Lower leg skin (tissue), 3 donors: Measurements from ENCODE around the gene MAMLD1.

Experiments
- CTCF ChIP-seq, 3 donors: fragments of 450-650 bp; IDR thresholded peaks; one replicate each; pipeline ENCODE4 v1.5.1; 2016; ENCODE audit warnings: antibody characterized with exemption in 3 of 3, mild to moderate bottlenecking in 3 of 3, moderate library complexity in 2 of 3
- POLR2A ChIP-seq, 2 donors: fragments of 450-650 bp; IDR thresholded peaks; one replicate each; pipeline ENCODE4 v1.6.1; 2016 to 2017; ENCODE audit warnings: antibody characterized with exemption in 2 of 2, mild to moderate bottlenecking in 1 of 2, moderate library complexity in 1 of 2

DNA sequence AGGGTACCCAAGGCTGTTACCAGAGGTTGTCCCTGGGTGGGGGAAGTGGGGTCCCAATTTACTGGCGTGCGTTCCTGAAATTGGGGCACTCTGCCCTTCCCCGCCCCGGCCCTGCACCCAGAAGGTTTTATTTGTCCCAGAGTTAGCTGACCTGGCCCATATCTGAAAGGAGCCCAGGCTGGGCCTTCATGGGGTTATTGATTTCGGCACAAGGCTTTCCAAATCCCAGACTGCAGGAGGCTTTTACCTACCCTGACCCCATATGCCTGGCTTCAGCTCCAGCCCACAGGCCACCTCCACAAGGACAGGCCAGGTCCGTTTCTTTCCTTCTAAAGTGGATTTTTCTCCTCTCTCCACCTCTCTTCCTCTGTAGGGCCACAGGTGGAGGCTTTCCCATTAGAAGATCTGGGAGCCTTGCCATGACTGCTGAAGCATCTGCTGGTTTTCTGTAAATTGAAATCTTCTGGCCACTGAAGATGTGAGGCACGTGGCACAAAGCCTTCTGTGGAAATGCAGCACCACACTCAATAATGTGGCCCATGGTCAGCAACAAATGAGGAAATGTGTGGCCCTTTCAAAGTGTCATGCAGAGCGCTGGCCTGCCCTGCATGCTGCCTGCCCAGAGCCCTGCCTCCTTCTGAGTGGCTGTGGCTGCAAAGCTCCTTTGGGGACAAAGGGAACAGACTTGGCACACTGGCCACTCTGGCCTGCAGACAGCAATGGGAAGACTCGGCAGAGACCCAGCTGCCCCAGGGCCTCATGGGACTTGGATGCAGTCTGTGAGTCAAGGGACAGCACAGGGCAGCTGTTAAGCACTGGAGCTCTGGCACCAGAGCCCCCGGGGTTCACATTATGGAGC, 162.2 kb downstream of the MAMLD1 start:
- no peak for TF ChIP-seq POLR2A (IDR thresholded peaks at IDR 0.05)
- no peak for TF ChIP-seq CTCF (IDR thresholded peaks at IDR 0.05)
